ENCODE measurements around the gene DCANP1. TPM values are rescaled to one million over a fixed set of nuclear protein-coding genes. Genes with fewer than 3 reads are reported as not detected.
A peak's percentile ranks its signal among the peaks of the same experiment; 100 is the strongest.

DCANP1 gene
- total and polyA plus RNA-seq, 2 of the 13 experiments (the other 11 are each of a cell fraction or from before 2014, with no cell fraction given): not detected

DNA sequence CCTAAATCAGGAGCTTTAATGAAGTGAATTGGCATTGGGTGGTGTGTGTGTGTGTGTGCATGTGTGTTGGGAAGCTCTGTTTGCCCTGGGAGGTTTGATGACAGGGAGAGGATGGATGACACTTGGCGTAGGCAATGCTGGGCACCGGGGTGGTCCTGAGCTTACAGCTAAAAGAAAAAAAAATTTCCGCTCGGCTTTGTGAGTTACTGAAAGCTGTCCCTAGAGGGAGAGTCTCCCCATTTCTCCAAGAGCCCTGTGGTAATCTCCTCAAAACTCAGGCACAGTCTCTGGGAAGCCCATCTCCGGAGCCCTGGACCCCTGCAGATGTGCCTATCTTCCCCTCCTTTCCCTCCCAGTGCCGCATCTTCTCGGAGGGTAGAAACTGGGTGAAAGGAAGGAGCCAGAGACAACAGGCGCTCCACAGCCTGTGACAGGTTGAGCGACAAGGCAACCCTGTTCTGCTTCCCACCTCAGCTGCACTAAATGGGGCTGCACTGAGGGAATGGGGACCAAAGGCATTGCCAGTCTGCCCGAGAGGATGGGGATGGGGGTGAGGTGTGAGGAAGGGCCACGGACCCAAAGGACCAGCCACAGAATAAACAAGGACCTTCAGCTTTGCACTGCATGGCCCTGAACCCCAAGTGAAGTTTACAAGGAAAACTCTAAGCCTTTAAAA, 40.8 kb upstream of the DCANP1 start:
- no peaks in the 10 kb centered on the region for H3K9me3 ChIP-seq (ENCODE audit: low read length)
- TF ChIP-seq FOXA1 (IDR thresholded peaks at IDR 0.05) (no peak), FOXA1 (CRISPR knock-in tag; IDR thresholded peaks at IDR 0.05) (peak; percentile 31), ZNF451 (CRISPR knock-in tag; IDR thresholded peaks at IDR 0.05) (no peak), ZNF782 (CRISPR knock-in tag; IDR thresholded peaks at IDR 0.05; ENCODE audit: borderline replicate concordance) (no peak)
- CTCF ChIA-PET (ENCODE audit: low intra/inter-chr PET ratio, low total read pairs): no interaction called here
- no peak overlapping the region for H2AFZ ChIP-seq (ENCODE audit: low read length)
- no peaks in the 10 kb centered on the region for H4K20me1 ChIP-seq (ENCODE audit: insufficient read depth, low read length)
- BruUV-seq (replicated peaks): no TSS peak
- peak overlapping the region; percentile 81 for H3K4me2 ChIP-seq (ENCODE audit: low read depth, low read length)
- FAIRE-seq (no peak), DNase-seq (ENCODE audit: low spot score) (no peak), ATAC-seq (no peak)
- H3K27me3 ChIP-seq (ENCODE audit: control insufficient read depth in 1 of 2, insufficient read depth in 2 of 2, low read length in 2 of 2): peaks cover 0 to 18% of the 10 kb centered on the region in 2 experiments; a peak in 3 of 5 replicates
- no peak overlapping the region for H3K4me3 ChIP-seq (replicated peaks in 1 of 3; ENCODE audit: insufficient read depth in 1 of 3, low read depth in 2 of 3, low read length in 3 of 3)
- peak overlapping the region; percentile 87 for H3K27ac ChIP-seq (ENCODE audit: extremely low read length, insufficient read depth, low read length)
- POLR2A ChIA-PET: no interaction called here
- intact Hi-C loops (cut with micrococcal nuclease; ENCODE audit: unreplicated experiment): no loop called here
- H3K79me2 ChIP-seq (ENCODE audit: insufficient read depth, low read length): no peaks in the 10 kb centered on the region
- in situ Hi-C loops (cut with HindIII; ENCODE audit: extremely low pct_ligation_motif_present, low pct_unique_long_range_greater_than_20kb): no loop called here
- WGBS (ENCODE audit: low lambda C conversion rate): 51% methylated on average over 9 of the region's 11 CpGs
- H3K9ac ChIP-seq (ENCODE audit: insufficient read depth, low read depth, low read length): no peak overlapping the region
- H3K36me3 ChIP-seq (replicated peaks in 1 of 2; ENCODE audit: control insufficient read depth in 1 of 2, insufficient read depth in 2 of 2, low read length in 2 of 2): no peaks in the 10 kb centered on the region
- H3K4me1 ChIP-seq (ENCODE audit: insufficient read depth, low read length): peaks cover 95% of the 10 kb centered on the region

DNA sequence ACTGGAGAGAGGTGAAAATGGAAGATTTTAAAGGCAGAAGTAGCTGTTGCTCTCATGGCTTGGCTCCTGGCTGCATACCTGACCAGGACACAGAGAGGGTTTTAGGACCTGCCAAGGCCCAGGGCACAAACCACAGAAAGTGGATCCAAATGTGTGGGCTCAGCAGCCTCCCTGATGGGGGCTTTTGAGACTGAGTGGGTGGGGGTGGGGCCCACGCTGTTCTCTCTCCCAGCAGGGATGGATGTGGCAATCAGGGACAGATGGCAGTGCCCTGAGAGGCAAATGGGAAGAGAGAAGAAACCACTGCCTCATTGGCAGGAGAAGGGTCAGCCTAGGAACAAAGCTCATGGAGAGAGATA, 39.9 kb upstream of the DCANP1 start:
- Histone ChIP-seq H3K79me2 (ENCODE audit: insufficient read depth, low read length) (no peaks in the 10 kb centered on the region), H3K36me3 (replicated peaks in 1 of 2; ENCODE audit: control insufficient read depth in 1 of 2, insufficient read depth in 2 of 2, low read length in 2 of 2) (no peaks in the 10 kb centered on the region), H2AFZ (ENCODE audit: low read length) (no peak overlapping the region), H4K20me1 (ENCODE audit: insufficient read depth, low read length) (no peaks in the 10 kb centered on the region), H3K27me3 (ENCODE audit: control insufficient read depth in 1 of 2, insufficient read depth in 2 of 2, low read length in 2 of 2) (peaks cover 0 to 16% of the 10 kb centered on the region in 2 experiments; a peak in 3 of 5 replicates), H3K4me2 (ENCODE audit: low read depth, low read length) (no peak overlapping the region), H3K4me1 (ENCODE audit: insufficient read depth, low read length) (peaks cover 95% of the 10 kb centered on the region), H3K4me3 (replicated peaks in 1 of 3; ENCODE audit: insufficient read depth in 1 of 3, low read depth in 2 of 3, low read length in 3 of 3) (no peak overlapping the region), H3K27ac (ENCODE audit: extremely low read length, insufficient read depth, low read length) (no peak overlapping the region), H3K9ac (ENCODE audit: insufficient read depth, low read depth, low read length) (no peak overlapping the region), H3K9me3 (ENCODE audit: low read length) (no peaks in the 10 kb centered on the region)
- in situ Hi-C loops (cut with HindIII; ENCODE audit: extremely low pct_ligation_motif_present, low pct_unique_long_range_greater_than_20kb) (no loop called here), intact Hi-C loops (cut with micrococcal nuclease; ENCODE audit: unreplicated experiment) (no loop called here)
- CTCF ChIA-PET (ENCODE audit: low intra/inter-chr PET ratio, low total read pairs): no interaction called here
- TF ChIP-seq CBX1 (IDR thresholded peaks at IDR 0.05; ENCODE audit: low read depth): no peak
- no peak for TF ChIP-seq PAWR (CRISPR knock-in tag; IDR thresholded peaks at IDR 0.05; ENCODE audit: borderline replicate concordance)
- no peak for TF ChIP-seq EED (CRISPR knock-in tag; IDR thresholded peaks at IDR 0.05)
- TF ChIP-seq, protein P1, sequence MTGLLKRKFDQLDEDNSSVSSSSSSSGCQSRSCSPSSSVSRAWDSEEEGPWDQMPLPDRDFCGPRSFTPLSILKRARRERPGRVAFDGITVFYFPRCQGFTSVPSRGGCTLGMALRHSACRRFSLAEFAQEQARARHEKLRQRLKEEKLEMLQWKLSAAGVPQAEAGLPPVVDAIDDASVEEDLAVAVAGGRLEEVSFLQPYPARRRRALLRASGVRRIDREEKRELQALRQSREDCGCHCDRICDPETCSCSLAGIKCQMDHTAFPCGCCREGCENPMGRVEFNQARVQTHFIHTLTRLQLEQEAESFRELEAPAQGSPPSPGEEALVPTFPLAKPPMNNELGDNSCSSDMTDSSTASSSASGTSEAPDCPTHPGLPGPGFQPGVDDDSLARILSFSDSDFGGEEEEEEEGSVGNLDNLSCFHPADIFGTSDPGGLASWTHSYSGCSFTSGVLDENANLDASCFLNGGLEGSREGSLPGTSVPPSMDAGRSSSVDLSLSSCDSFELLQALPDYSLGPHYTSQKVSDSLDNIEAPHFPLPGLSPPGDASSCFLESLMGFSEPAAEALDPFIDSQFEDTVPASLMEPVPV (CRISPR knock-in tag; IDR thresholded peaks at IDR 0.05): no peak
- no peak for TF ChIP-seq SKI (IDR thresholded peaks at IDR 0.05; ENCODE audit: partially characterized antibody)
- TF ChIP-seq, protein P2, sequence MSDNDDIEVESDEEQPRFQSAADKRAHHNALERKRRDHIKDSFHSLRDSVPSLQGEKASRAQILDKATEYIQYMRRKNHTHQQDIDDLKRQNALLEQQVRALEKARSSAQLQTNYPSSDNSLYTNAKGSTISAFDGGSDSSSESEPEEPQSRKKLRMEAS (IDR thresholded peaks at IDR 0.05): no peak
- no peak for TF ChIP-seq PCBP1 (IDR thresholded peaks at IDR 0.05; ENCODE audit: borderline replicate concordance, low read depth, low read length)
- no peak for TF ChIP-seq HCFC1 (IDR thresholded peaks at IDR 0.05; ENCODE audit: low read depth, low read length)
- TF ChIP-seq RELA (CRISPR knock-in tag; IDR thresholded peaks at IDR 0.05): no peak
- TF ChIP-seq ZNF891 (CRISPR knock-in tag; IDR thresholded peaks at IDR 0.05): no peak
- TF ChIP-seq ZNF788 (CRISPR knock-in tag; IDR thresholded peaks at IDR 0.05; ENCODE audit: borderline replicate concordance): no peak
- no peak for TF ChIP-seq XBP1 (CRISPR knock-in tag; IDR thresholded peaks at IDR 0.05)
- TF ChIP-seq GPN1 (CRISPR knock-in tag; IDR thresholded peaks at IDR 0.05; ENCODE audit: borderline replicate concordance): no peak
- no TSS peak for BruUV-seq (replicated peaks)
- ATAC-seq (no peak), FAIRE-seq (no peak), DNase-seq (ENCODE audit: low spot score) (no peak)
- 50% methylated on average over 1 of the region's 1 CpG for WGBS (ENCODE audit: low lambda C conversion rate)
- POLR2A ChIA-PET: no interaction called here

Measured in HepG2 (cell line).